VCaP (cell line): ENCODE results near the gene PKIG.

ENCODE experiments used
- H3K27ac ChIP-seq: fragments of 450-650 bp; 2 replicates; pipeline ENCODE4 v1.5.1; 2017
- CTCF ChIP-seq: fragments of 450-650 bp; conservative IDR thresholded peaks from 2 replicates; pipeline ENCODE4 v1.5.1; 2017; ENCODE audit warnings: mild to moderate bottlenecking, moderate library complexity

Gene PKIG

DNA sequence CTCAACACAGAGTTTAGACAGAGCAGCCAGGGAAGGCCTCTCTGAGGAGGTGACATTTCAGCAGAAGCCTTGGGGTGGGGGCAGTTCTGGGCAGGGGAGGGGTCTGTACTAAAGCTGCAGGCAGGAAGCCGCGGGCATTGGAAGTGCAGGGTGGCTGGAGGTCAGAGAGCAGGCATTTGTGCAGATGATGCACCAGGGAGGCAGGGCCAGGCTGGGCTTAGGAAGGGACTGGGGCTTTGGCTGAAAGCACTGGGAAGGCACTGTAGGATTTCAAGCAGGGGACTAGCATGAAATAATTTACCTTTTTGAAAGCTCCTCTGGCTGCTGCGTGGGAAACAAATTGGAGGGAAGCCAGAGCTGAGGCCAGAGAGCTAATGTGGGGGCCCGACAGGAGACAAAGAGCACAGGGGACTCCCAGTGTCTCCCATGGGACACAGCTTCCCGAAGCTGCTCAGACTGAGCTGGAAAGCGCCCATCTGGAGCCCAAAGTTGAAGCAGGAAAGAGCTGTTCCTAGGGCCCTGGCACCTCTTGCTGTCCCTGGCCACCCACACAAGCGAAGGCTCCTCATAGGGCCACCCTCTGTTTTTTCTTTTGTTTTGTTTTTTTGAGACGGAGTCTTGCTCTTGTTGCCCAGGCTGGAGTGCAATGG, 49.8 kb downstream of the PKIG start:
- no peak overlapping the region for H3K27ac ChIP-seq
- no peak for TF ChIP-seq CTCF

GRCh38 chr20:44633187-44633810, 50.9 kb downstream of the PKIG start:
- TF ChIP-seq CTCF: no peak
- no peak overlapping the region for H3K27ac ChIP-seq

DNA sequence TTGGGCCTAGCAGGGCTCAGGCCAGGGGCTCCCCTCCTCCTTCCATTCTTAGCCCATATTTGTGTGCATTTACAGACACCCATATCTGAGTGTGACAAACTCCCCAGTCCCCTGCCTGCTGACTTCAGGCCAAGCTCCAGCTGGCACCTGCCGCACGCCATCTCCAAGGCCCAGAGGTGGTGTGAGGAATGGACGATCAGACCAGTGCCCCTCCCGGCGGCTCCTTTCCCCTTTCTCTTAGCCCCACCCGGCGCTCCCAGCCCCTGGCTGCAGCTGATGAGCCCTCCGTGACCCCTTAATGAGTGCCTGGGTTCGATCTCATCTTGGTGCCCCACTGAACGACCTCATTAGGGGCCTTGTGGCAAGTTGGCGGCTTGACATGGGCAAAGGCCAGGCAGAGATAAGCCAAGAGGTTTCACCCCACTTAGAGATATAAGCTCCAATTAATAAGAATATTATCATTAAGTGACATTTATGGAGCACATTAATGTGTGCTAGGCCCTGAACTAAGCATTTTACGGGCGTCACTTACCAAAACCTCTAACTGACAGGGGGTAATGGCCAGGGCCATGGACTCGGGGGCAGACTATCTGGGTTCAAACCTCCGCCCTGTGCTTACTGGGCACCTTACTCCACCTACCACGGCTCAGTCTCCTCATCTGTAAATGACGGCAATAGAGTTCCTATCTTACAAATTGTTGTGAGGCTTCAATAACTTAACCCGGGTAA, 51.7 kb downstream of the PKIG start:
- TF ChIP-seq CTCF: no peak
- H3K27ac ChIP-seq: no peak overlapping the region

GRCh38 chr20:44635877-44636276, 53.5 kb downstream of the PKIG start:
- TF ChIP-seq CTCF: no peak
- H3K27ac ChIP-seq: no peak overlapping the region

- no peak overlapping the region for H3K27ac ChIP-seq
- no peak for TF ChIP-seq CTCF
Observed at GRCh38 chr20:44637042-44637441, 54.7 kb downstream of the PKIG start.

- H3K27ac ChIP-seq: no peak overlapping the region
- no peak for TF ChIP-seq CTCF
Observed at GRCh38 chr20:44637522-44638372, 55.4 kb downstream of the PKIG start.

DNA sequence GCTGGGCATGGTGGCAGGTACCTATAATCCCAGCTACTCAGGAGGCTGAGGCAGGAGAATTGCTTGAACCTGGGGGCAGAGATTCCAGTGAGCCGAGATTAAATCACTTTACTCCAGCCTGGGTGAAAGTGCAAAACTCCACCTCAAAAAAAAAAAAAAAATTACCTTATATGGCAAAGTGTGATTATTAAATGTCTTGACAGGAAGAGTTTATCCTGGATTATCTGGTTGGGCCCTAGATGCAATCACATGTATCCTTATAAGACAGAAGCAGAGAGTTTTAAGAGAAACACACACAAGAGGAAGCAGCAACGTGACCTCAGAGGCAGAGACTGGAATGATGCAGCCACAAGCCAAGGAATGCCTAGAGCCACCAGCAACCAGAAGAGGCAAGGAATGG, 58.1 kb downstream of the PKIG start:
- no peak for TF ChIP-seq CTCF

More for the DNA sequence above, 58.1 kb downstream of the PKIG start:
- no peak overlapping the region for H3K27ac ChIP-seq
